Measurements from ENCODE around the gene UNK.

DNA sequence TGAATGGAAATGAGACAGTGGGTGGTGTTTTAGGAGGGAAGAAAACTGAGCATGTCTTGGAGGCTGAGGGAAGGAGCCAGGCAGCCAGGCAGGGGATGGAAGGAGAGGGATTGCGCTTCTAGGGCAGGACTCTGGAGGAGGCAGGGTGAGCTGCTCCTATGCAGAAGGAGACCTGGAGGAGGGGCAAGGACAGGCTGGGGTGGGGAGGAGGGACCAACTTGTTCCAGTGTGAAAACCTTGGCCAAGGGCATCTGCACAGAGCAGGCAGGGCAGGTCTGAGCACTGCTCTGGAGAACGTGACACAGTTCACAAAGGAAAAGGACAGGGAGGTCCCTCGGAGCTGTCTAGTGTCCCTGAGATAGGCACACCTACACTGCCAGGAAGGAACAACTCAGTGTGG, 25.1 kb upstream of the UNK start:
- TF ChIP-seq, protein P1, sequence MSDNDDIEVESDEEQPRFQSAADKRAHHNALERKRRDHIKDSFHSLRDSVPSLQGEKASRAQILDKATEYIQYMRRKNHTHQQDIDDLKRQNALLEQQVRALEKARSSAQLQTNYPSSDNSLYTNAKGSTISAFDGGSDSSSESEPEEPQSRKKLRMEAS (IDR thresholded peaks at IDR 0.05): no peak
- TF ChIP-seq RAD21 (IDR thresholded peaks at IDR 0.05; ENCODE audit: low read depth): no peak
- TF ChIP-seq YY1 (IDR thresholded peaks at IDR 0.05; ENCODE audit: low read depth): no peak
- TF ChIP-seq CEBPB (IDR thresholded peaks at IDR 0.05): no peak
- no peak for TF ChIP-seq EGR1 (IDR thresholded peaks at IDR 0.05)
- TF ChIP-seq, protein P2, sequence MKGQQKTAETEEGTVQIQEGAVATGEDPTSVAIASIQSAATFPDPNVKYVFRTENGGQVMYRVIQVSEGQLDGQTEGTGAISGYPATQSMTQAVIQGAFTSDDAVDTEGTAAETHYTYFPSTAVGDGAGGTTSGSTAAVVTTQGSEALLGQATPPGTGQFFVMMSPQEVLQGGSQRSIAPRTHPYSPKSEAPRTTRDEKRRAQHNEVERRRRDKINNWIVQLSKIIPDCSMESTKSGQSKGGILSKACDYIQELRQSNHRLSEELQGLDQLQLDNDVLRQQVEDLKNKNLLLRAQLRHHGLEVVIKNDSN (IDR thresholded peaks at IDR 0.05): no peak
- no peak for TF ChIP-seq EP300 (IDR thresholded peaks at IDR 0.05; ENCODE audit: borderline replicate concordance)
- TF ChIP-seq ZBTB7A (IDR thresholded peaks at IDR 0.05; ENCODE audit: low read depth): no peak
- TF ChIP-seq FOXM1 (IDR thresholded peaks at IDR 0.05; ENCODE audit: borderline replicate concordance, low read depth): no peak
- no peak for TF ChIP-seq CREB1 (IDR thresholded peaks at IDR 0.05; ENCODE audit: low read depth)
- no peak for TF ChIP-seq TAF1 (IDR thresholded peaks at IDR 0.05; ENCODE audit: low read depth)
- no peak for TF ChIP-seq TEAD4 (IDR thresholded peaks at IDR 0.05)
